SK-N-MC (cell line): ENCODE data around the gene CXCR1.

ENCODE experiments used
- DNase-seq: peaks from one replicate; pipeline ENCODE4 v3.0.0-alpha.2; 2011; ENCODE audit warnings: low read depth, low spot score
- H3K27ac ChIP-seq: fragments of 200-600 bp; sonication (generic); 2 replicates; pipeline ENCODE4 v1.5.1; 2016; ENCODE audit warnings: mixed run types
- H3K36me3 ChIP-seq: fragments of 200-600 bp; sonication (generic); 2 replicates; pipeline ENCODE4 v1.6.1; 2017; ENCODE audit warnings: antibody characterized with exemption, low read length, mixed read lengths; ENCODE audit not compliant: insufficient read depth
- H3K4me3 ChIP-seq: fragments of 200-600 bp; sonication (generic); 2 replicates; pipeline ENCODE4 v1.5.1; 2016
- H3K9ac ChIP-seq: fragments of 200-600 bp; sonication (generic); 2 replicates; pipeline ENCODE4 v1.8.0; 2017; ENCODE audit warnings: mixed run types, mixed read lengths; ENCODE audit not compliant: insufficient read length
- H3K9me3 ChIP-seq: fragments of 200-600 bp; sonication (generic); 2 replicates; pipeline ENCODE4 v1.6.1; 2017; ENCODE audit warnings: low read depth, mild to moderate bottlenecking, antibody characterized with exemption, low read length, moderate library complexity, mixed read lengths
- EZH2 ChIP-seq: fragments of 200-600 bp; sonication (generic); IDR thresholded peaks from one replicate; pipeline ENCODE4 v1.6.1; 2017; ENCODE audit warnings: antibody characterized with exemption
- FOXP2 ChIP-seq: optimal IDR thresholded peaks from 2 replicates; pipeline ENCODE3; 2011; ENCODE audit warnings: mild to moderate bottlenecking, moderate library complexity; ENCODE audit not compliant: insufficient read depth; ENCODE audit errors: extremely low read length, control extremely low read depth
- POLR2AphosphoS5 ChIP-seq: IDR thresholded peaks from 2 replicates; pipeline ENCODE4 v1.6.1; 2012; ENCODE audit warnings: mild to moderate bottlenecking, low read depth, low read length, borderline replicate concordance

CXCR1 gene

GRCh38 chr2:218166791-218167190 is at the start of gene CXCR1:
Gene CXCR1, minus strand, starts transcription at chr2:218166962. Its CDS starts 1,751 bp downstream, at chr2:218165211.
- no peaks in the 10 kb centered on the region for H3K36me3 ChIP-seq
- H3K9me3 ChIP-seq = no peaks in the 10 kb centered on the region
- no peak within 1 kb of the TSS for H3K4me3 ChIP-seq
- DNase-seq = no peak
- TF ChIP-seq POLR2AphosphoS5 (no peak), FOXP2 (no peak), EZH2 (no peak)
- no peak within 1 kb of the TSS for H3K9ac ChIP-seq
- H3K27ac ChIP-seq = no peak within 1 kb of the TSS

- TF ChIP-seq EZH2 (no peak), POLR2AphosphoS5 (no peak)
- Histone ChIP-seq H3K9ac (peak overlapping the region; percentile 86), H3K36me3 (0 out of 2 replicates have a peak, but pooled peaks cover 4% of the 10 kb centered on the region), H3K27ac (peak overlapping the region; percentile 84), H3K4me3 (peak overlapping the region; percentile 89), H3K9me3 (no peaks in the 10 kb centered on the region)
- no peak for DNase-seq
These were observed 49.5 kb upstream of the CXCR1 start for GRCh38 chr2:218216336-218216673.

GRCh38 chr2:218214116-218214515 is 47.4 kb upstream of the CXCR1 start:
- DNase-seq = no peak
- H3K27ac ChIP-seq = no peak overlapping the region
- no peaks in the 10 kb centered on the region for H3K9me3 ChIP-seq
- no peak overlapping the region for H3K9ac ChIP-seq
- H3K36me3 ChIP-seq = no peaks in the 10 kb centered on the region
- TF ChIP-seq POLR2AphosphoS5 (no peak), FOXP2 (no peak), EZH2 (no peak)
- no peak overlapping the region for H3K4me3 ChIP-seq

GRCh38 chr2:218209078-218209477 is 42.3 kb upstream of the CXCR1 start:
- H3K36me3 ChIP-seq = no peaks in the 10 kb centered on the region
- H3K9ac ChIP-seq = no peak overlapping the region
- no peak for TF ChIP-seq EZH2
- TF ChIP-seq POLR2AphosphoS5 = no peak
- no peaks in the 10 kb centered on the region for H3K9me3 ChIP-seq
- DNase-seq = no peak
- H3K27ac ChIP-seq = no peak overlapping the region
- H3K4me3 ChIP-seq = no peak overlapping the region

- H3K9ac ChIP-seq = no peak overlapping the region
- no peak overlapping the region for H3K27ac ChIP-seq
- H3K4me3 ChIP-seq = no peak overlapping the region
- DNase-seq = no peak
- H3K9me3 ChIP-seq = no peaks in the 10 kb centered on the region
- no peak for TF ChIP-seq EZH2
- no peak for TF ChIP-seq POLR2AphosphoS5
- TF ChIP-seq FOXP2 = no peak
- no peaks in the 10 kb centered on the region for H3K36me3 ChIP-seq
These were observed 35.5 kb upstream of the CXCR1 start for GRCh38 chr2:218202266-218202665.

GRCh38 chr2:218196974-218197373 is 30.2 kb upstream of the CXCR1 start:
- no peak for DNase-seq
- no peak overlapping the region for H3K4me3 ChIP-seq
- H3K36me3 ChIP-seq = no peaks in the 10 kb centered on the region
- no peaks in the 10 kb centered on the region for H3K9me3 ChIP-seq
- H3K27ac ChIP-seq = no peak overlapping the region
- H3K9ac ChIP-seq = no peak overlapping the region
- no peak for TF ChIP-seq FOXP2
- TF ChIP-seq POLR2AphosphoS5 = no peak

GRCh38 chr2:218194880-218195279 is 28.1 kb upstream of the CXCR1 start:
- Histone ChIP-seq H3K4me3 (no peak overlapping the region), H3K36me3 (no peaks in the 10 kb centered on the region), H3K27ac (no peak overlapping the region), H3K9ac (no peak overlapping the region), H3K9me3 (no peaks in the 10 kb centered on the region)
- DNase-seq = no peak
- TF ChIP-seq FOXP2 = no peak
- TF ChIP-seq POLR2AphosphoS5 = no peak
- TF ChIP-seq EZH2 = no peak

- H3K9ac ChIP-seq = no peak overlapping the region
- no peaks in the 10 kb centered on the region for H3K9me3 ChIP-seq
- no peak overlapping the region for H3K27ac ChIP-seq
- no peaks in the 10 kb centered on the region for H3K36me3 ChIP-seq
- H3K4me3 ChIP-seq = no peak overlapping the region
- DNase-seq = no peak
- no peak for TF ChIP-seq EZH2
- TF ChIP-seq FOXP2 = no peak
- TF ChIP-seq POLR2AphosphoS5 = no peak
These were observed 26.9 kb upstream of the CXCR1 start for GRCh38 chr2:218193701-218194100.

- TF ChIP-seq EZH2 (no peak), FOXP2 (no peak), POLR2AphosphoS5 (no peak)
- H3K27ac ChIP-seq = no peak overlapping the region
- H3K36me3 ChIP-seq = no peaks in the 10 kb centered on the region
- no peaks in the 10 kb centered on the region for H3K9me3 ChIP-seq
- DNase-seq = no peak
- H3K9ac ChIP-seq = no peak overlapping the region
- no peak overlapping the region for H3K4me3 ChIP-seq
These were observed 26.2 kb upstream of the CXCR1 start for GRCh38 chr2:218192902-218193430.

GRCh38 chr2:218188528-218188927 is 21.8 kb upstream of the CXCR1 start:
- Histone ChIP-seq H3K9ac (no peak overlapping the region), H3K27ac (no peak overlapping the region), H3K9me3 (no peaks in the 10 kb centered on the region), H3K36me3 (no peaks in the 10 kb centered on the region), H3K4me3 (no peak overlapping the region)
- DNase-seq = no peak
- TF ChIP-seq FOXP2 = no peak
- TF ChIP-seq EZH2 = no peak
- no peak for TF ChIP-seq POLR2AphosphoS5
